AG04449 (cell line): ENCODE results near the gene PIGL.

Experiments used
- CTCF ChIA-PET: fragments of 350-600 bp; formaldehyde crosslinking; extraction: SDS; loops from one replicate; lab custom pipeline; 2021; ENCODE audit warnings: antibody characterized with exemption; lab: Yijun Ruan, JAX
- POLR2A ChIA-PET: fragments of 400-600, 350-600 bp; formaldehyde crosslinking; extraction: SDS; loops from one replicate; lab custom pipeline; 2020; ENCODE audit warnings: antibody characterized with exemption, inconsistent platforms; lab: Yijun Ruan, JAX
- DNase-seq: peaks from one replicate; pipeline ENCODE4 v3.0.0-alpha.2; 2010; ENCODE audit warnings: low read depth, low spot score
- H3K4me3 ChIP-seq: 2 replicates; pipeline ENCODE4 v1.5.1; 2011; ENCODE audit warnings: low read depth, mild to moderate bottlenecking, control low read depth, low read length
- CTCF ChIP-seq: IDR thresholded peaks from one replicate; pipeline ENCODE4 v1.5.1; 2011; ENCODE audit warnings: mild to moderate bottlenecking, moderate library complexity, low read length, control low read depth, inconsistent platforms; ENCODE audit not compliant: insufficient read depth; ENCODE audit errors: missing control alignments

PIGL gene

GRCh38 chr17:16217002-16217635, at the start of gene PIGL:
PIGL (plus strand) TSS chr17:16217210; CDS start chr17:16217227, 17 bp downstream.
- H3K4me3 ChIP-seq = peak within 1 kb of the TSS; percentile 100
- TF ChIP-seq CTCF = no peak
- peak; percentile 74 for DNase-seq
- ChIA-PET CTCF (interaction anchor here (1.3 kb wide), 1 partner anchor 70 kb away, joined by 7 read pairs; no protein-coding TSS in a partner anchor), POLR2A (interaction anchor here (1.0 kb wide), 1 partner anchor 164 kb away, joined by 3 read pairs; the partner anchor contains the start of gene UBB)

GRCh38 chr17:16171613-16172012, 45.4 kb upstream of the PIGL start:
- POLR2A ChIA-PET = no interaction called here
- no peak for TF ChIP-seq CTCF
- CTCF ChIA-PET = no interaction called here
- no peak for DNase-seq
- no peak overlapping the region for H3K4me3 ChIP-seq

GRCh38 chr17:16178836-16179235, 38.2 kb upstream of the PIGL start:
- ChIA-PET POLR2A (no interaction called here), CTCF (no interaction called here)
- no peak for DNase-seq
- no peak for TF ChIP-seq CTCF
- no peak overlapping the region for H3K4me3 ChIP-seq

GRCh38 chr17:16181581-16181980, 35.4 kb upstream of the PIGL start:
- DNase-seq = no peak
- ChIA-PET POLR2A (no interaction called here), CTCF (no interaction called here)
- no peak for TF ChIP-seq CTCF
- no peak overlapping the region for H3K4me3 ChIP-seq

- POLR2A ChIA-PET = no interaction called here
- DNase-seq = no peak
- no peak overlapping the region for H3K4me3 ChIP-seq
- CTCF ChIA-PET = interaction anchor here (1.0 kb wide), 1 partner anchor 71 kb away, joined by 3 read pairs; no protein-coding TSS in a partner anchor
- no peak for TF ChIP-seq CTCF
Observed at GRCh38 chr17:16187642-16188041, 29.4 kb upstream of the PIGL start.

- ChIA-PET CTCF (interaction anchor here (1.2 to 1.4 kb wide), 2 partner anchors 115 to 164 kb away, joined by 3 to 4 read pairs; partner anchors contain the start of gene CENPV), POLR2A (interaction anchor here (1.2 kb wide), 1 partner anchor 191 kb away, joined by 3 read pairs; the partner anchor contains the start of gene UBB)
- TF ChIP-seq CTCF = no peak
- DNase-seq = no peak
- H3K4me3 ChIP-seq = no peak overlapping the region
Observed at GRCh38 chr17:16189791-16190348, 27.1 kb upstream of the PIGL start.
